HepG2 (cell line): ENCODE results near the gene VRK1.

Experiments used
- CREBL2 ChIP-seq: sonication (generic); formaldehyde crosslinking; IDR thresholded peaks from 2 replicates; pipeline ENCODE4 v1.8.1; 2023; ENCODE audit warnings: missing genetic modification reagents, mild to moderate bottlenecking, borderline replicate concordance
- CTCF ChIP-seq: sonication (generic); formaldehyde crosslinking; IDR thresholded peaks from 2 replicates; pipeline ENCODE4 v1.5.0; 2020; ENCODE audit warnings: mild to moderate bottlenecking, missing genetic modification reagents, moderate library complexity
- DPF2 ChIP-seq: sonication (generic); formaldehyde crosslinking; IDR thresholded peaks from 2 replicates; pipeline ENCODE4 v1.4.0; 2020; ENCODE audit warnings: mild to moderate bottlenecking, low read depth, missing genetic modification reagents, borderline replicate concordance
- ELF4 ChIP-seq: sonication (generic); formaldehyde crosslinking; IDR thresholded peaks from 2 replicates; pipeline ENCODE4 v1.5.0; 2020; ENCODE audit warnings: missing genetic modification reagents, mild to moderate bottlenecking, moderate library complexity, borderline replicate concordance
- ETV6 ChIP-seq: sonication (generic); formaldehyde crosslinking; conservative IDR thresholded peaks from 2 replicates; pipeline ENCODE4 v1.4.0; 2020; ENCODE audit warnings: missing genetic modification reagents
- GABPA ChIP-seq, 2 experiments: IDR thresholded peaks; 2 replicates each; pipeline ENCODE4 v1.6.1; 2011 to 2016; ENCODE audit warnings: low read depth in 2 of 2, low read length in 1 of 2, missing biosample characterization in 1 of 2, missing genetic modification characterization in 1 of 2
- IKZF1 ChIP-seq: fragments of 450-650 bp; IDR thresholded peaks from 2 replicates; pipeline ENCODE4 v1.7.1; 2016
- ZNF891 ChIP-seq: sonication (generic); formaldehyde crosslinking; IDR thresholded peaks from 2 replicates; pipeline ENCODE4 v1.5.0; 2020; ENCODE audit warnings: mild to moderate bottlenecking, missing genetic modification reagents
- TF ChIP-seq, protein P1 (sequence below): sonication (generic); formaldehyde crosslinking; IDR thresholded peaks from 2 replicates; pipeline ENCODE4 v1.4.0; 2020; ENCODE audit warnings: missing genetic modification reagents
- TF ChIP-seq, protein P2 (sequence below): sonication (generic); formaldehyde crosslinking; IDR thresholded peaks from 2 replicates; pipeline ENCODE4 v1.4.0; 2020; ENCODE audit warnings: mild to moderate bottlenecking, missing genetic modification reagents
- TF ChIP-seq, protein P3 (sequence below): sonication (generic); formaldehyde crosslinking; IDR thresholded peaks from 2 replicates; pipeline ENCODE4 v1.8.1; 2023; ENCODE audit warnings: missing genetic modification reagents, inconsistent platforms, borderline replicate concordance

DNA sequence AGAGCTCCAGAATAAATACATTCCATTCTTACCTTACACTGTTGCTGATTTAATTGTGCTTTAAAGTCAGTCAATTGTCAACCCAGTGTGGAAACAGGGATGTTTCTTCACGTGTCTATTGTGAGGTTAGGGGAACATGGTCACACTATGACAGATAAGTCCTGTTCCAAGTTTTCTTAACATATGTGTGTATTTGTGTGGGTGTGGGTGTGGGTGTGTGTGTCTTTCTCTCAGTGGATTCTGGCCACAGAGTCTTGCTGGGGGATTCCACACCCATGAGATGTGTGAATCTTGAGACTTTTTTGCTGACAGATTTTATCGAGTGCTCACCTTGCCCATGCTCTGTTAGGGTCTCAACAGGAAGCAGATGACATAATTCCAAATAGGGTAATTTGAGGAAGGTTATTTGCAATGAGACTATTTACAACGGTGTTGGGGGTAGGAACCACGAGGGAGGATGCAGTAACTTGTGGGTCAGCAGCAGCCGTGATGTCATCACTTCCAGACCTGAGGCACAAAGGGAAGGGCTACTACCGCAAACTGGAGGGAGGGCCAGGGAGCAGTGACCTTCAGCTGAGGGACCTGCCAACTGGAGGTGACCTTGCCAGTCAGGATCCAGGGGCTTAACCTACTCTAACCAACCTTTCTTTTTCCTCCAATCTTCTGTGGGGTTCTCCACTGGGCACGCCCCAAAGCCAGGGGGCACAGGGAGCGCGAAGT is 1.9 kb upstream of the VRK1 start:
- TF ChIP-seq GABPA (IDR thresholded peaks at IDR 0.05; ENCODE audit: low read depth, low read length) (no peak), GABPA (CRISPR knock-in tag; IDR thresholded peaks at IDR 0.05; ENCODE audit: low read depth) (no peak), CTCF (CRISPR knock-in tag) (no peak), IKZF1 (no peak), DPF2 (CRISPR knock-in tag) (no peak), ZNF891 (CRISPR knock-in tag) (no peak), CREBL2 (CRISPR knock-in tag) (no peak), ELF4 (no peak), ETV6 (no peak)
- TF ChIP-seq, protein P1, sequence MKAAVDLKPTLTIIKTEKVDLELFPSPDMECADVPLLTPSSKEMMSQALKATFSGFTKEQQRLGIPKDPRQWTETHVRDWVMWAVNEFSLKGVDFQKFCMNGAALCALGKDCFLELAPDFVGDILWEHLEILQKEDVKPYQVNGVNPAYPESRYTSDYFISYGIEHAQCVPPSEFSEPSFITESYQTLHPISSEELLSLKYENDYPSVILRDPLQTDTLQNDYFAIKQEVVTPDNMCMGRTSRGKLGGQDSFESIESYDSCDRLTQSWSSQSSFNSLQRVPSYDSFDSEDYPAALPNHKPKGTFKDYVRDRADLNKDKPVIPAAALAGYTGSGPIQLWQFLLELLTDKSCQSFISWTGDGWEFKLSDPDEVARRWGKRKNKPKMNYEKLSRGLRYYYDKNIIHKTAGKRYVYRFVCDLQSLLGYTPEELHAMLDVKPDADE (CRISPR knock-in tag) = no peak
- TF ChIP-seq, protein P2, sequence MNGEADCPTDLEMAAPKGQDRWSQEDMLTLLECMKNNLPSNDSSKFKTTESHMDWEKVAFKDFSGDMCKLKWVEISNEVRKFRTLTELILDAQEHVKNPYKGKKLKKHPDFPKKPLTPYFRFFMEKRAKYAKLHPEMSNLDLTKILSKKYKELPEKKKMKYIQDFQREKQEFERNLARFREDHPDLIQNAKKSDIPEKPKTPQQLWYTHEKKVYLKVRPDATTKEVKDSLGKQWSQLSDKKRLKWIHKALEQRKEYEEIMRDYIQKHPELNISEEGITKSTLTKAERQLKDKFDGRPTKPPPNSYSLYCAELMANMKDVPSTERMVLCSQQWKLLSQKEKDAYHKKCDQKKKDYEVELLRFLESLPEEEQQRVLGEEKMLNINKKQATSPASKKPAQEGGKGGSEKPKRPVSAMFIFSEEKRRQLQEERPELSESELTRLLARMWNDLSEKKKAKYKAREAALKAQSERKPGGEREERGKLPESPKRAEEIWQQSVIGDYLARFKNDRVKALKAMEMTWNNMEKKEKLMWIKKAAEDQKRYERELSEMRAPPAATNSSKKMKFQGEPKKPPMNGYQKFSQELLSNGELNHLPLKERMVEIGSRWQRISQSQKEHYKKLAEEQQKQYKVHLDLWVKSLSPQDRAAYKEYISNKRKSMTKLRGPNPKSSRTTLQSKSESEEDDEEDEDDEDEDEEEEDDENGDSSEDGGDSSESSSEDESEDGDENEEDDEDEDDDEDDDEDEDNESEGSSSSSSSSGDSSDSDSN (CRISPR knock-in tag) = no peak
- TF ChIP-seq, protein P3, sequence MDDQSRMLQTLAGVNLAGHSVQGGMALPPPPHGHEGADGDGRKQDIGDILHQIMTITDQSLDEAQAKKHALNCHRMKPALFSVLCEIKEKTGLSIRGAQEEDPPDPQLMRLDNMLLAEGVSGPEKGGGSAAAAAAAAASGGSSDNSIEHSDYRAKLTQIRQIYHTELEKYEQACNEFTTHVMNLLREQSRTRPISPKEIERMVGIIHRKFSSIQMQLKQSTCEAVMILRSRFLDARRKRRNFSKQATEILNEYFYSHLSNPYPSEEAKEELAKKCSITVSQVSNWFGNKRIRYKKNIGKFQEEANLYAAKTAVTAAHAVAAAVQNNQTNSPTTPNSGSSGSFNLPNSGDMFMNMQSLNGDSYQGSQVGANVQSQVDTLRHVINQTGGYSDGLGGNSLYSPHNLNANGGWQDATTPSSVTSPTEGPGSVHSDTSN (CRISPR knock-in tag) = no peak
